GM12892 (cell line): ENCODE measurements around the gene ENPP5.

Source experiments
- DNase-seq: peaks from one replicate; pipeline ENCODE4 v3.0.0; 2011; ENCODE audit not compliant: insufficient read length
- FAIRE-seq: peaks from 2 replicates; lab custom pipeline; 2011; peaks lifted over from hg19 to GRCh38; lab: Jason Lieb, UNC
- POLR2A ChIP-seq: IDR thresholded peaks from 2 replicates; pipeline ENCODE4 v1.6.1; 2011; ENCODE audit warnings: low read depth, low read length, control low read depth
- POLR2AphosphoS5 ChIP-seq: IDR thresholded peaks from 2 replicates; pipeline ENCODE4 v1.6.1; 2011; ENCODE audit warnings: low read depth, low read length, control low read depth
- TAF1 ChIP-seq: IDR thresholded peaks from 2 replicates; pipeline ENCODE4 v1.6.1; 2011; ENCODE audit warnings: low read depth, mild to moderate bottlenecking, control low read depth, low read length, borderline replicate concordance

Gene ENPP5

DNA sequence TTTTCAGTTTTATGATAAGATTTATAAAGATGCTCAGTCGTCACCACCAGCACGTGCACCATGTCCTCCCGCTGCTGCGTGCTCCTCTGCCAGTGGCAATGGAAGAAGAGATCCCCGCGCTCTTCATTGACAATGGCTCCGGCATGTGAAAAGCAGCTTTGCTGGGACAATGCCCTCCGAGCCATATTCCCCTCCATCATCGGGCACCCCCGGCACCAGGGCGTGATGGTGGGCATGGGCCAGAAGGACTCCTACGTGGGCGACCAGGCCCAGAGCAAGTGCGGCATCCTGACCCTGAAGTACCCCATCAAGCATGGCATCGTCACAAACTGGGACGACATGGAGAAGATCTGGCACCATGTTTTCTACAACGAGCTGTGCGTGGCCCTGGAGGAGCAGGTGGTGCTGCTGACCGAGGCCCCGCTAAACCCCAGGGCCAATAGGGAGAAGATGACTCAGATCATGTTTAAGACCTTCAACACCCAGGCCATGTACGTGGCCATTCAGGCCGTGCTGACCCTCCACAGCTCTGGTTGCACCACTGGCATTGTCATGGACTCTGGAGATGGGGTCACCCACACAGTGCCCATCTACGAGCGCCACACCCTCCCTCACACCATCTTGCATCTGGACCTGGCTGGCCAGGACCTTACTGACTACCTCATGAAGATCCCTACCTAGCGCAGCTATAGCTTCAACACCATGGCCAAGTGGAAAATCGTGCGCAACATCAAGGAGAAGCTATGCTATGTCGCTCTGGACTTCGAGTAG lies 34.3 kb upstream of the ENPP5 start:
- TF ChIP-seq POLR2AphosphoS5 (no peak), POLR2A (no peak), TAF1 (no peak)
- DNase-seq = no peak
- FAIRE-seq = no peak

GRCh38 chr6:46203391-46204177 lies 32.8 kb upstream of the ENPP5 start:
- TF ChIP-seq TAF1 (no peak), POLR2A (no peak), POLR2AphosphoS5 (no peak)
- FAIRE-seq = no peak

DNA sequence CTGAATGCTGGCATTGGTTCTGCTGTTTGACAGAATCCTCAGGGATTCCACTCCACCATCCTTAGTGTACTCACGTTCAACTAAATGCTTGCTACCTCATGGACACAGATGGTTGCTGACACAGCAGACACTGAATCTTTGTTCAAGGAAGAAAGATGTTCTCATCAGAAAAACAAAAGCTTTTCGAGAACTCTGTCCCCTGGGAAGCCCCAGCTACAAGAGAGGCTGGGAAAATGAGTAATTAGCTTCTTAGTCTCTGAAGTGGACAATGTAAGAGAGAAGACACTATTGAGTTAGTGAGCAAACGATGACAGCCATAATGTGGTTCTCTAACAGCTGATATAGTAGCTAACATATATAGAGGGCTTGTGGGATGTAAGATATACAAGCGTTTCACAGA lies 30.9 kb upstream of the ENPP5 start:
- FAIRE-seq = no peak
- TF ChIP-seq TAF1 = no peak
- no peak for TF ChIP-seq POLR2A
- TF ChIP-seq POLR2AphosphoS5 = no peak
- DNase-seq = no peak

More at GRCh38 chr6:46203391-46204177, 32.8 kb upstream of the ENPP5 start:
- DNase-seq = no peak

- no peak for TF ChIP-seq TAF1
- no peak for TF ChIP-seq POLR2A
- TF ChIP-seq POLR2AphosphoS5 = no peak
- DNase-seq = no peak
- FAIRE-seq = no peak
These were observed 28.6 kb upstream of the ENPP5 start for GRCh38 chr6:46199387-46199786.

GRCh38 chr6:46191961-46192360 lies 21.2 kb upstream of the ENPP5 start:
- DNase-seq (no peak), FAIRE-seq (no peak)
- TF ChIP-seq POLR2A = no peak
- no peak for TF ChIP-seq POLR2AphosphoS5
- no peak for TF ChIP-seq TAF1

- DNase-seq (no peak), FAIRE-seq (no peak)
- TF ChIP-seq POLR2AphosphoS5 = no peak
These were observed 20.1 kb upstream of the ENPP5 start for GRCh38 chr6:46190889-46191288.

DNA sequence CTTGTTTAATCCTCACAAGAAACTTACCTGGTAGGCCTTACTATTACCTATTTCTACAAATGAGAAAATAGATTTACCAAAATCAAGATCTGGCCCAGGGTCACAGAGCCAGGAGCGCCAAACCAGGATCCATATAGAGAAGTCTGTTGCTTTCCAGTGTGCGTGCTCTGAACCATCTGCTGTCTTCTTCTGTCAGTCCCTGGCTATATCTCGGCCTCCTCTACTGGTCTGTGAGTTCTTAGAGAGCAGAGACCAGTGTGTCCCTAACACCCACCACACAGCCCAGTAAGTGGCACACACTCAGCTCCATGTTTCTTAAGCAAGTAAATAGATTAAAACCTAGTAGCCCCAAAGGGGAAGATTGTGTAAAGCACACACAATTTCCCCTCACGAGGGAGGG lies 18.9 kb upstream of the ENPP5 start:
- DNase-seq (no peak), FAIRE-seq (no peak)
- TF ChIP-seq POLR2A (no peak), POLR2AphosphoS5 (no peak), TAF1 (no peak)

DNA sequence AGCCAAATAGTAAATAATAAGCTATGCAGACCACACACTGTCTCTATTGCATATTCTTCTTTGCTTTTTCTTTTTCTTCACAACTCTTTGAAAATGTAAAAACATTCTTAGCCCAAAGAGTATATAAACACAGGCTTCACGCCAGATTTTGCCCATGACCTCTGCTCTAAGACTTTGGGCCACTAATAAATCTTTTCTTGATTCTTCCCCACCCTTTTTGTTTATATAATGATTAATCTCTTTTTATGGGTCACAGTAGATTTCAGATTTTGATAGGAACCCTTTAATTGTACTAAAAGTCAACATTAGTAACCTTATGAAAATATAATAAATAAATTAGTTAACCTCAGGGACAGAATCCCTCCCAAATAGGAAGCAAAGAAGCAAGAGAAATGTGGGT lies 15.8 kb upstream of the ENPP5 start:
- TF ChIP-seq POLR2AphosphoS5 (no peak), TAF1 (no peak), POLR2A (no peak)
- FAIRE-seq = no peak
- DNase-seq = no peak

GRCh38 chr6:46184114-46184513 lies 13.3 kb upstream of the ENPP5 start:
- FAIRE-seq = no peak
- DNase-seq = no peak
- TF ChIP-seq POLR2A (no peak), TAF1 (no peak), POLR2AphosphoS5 (no peak)

DNA sequence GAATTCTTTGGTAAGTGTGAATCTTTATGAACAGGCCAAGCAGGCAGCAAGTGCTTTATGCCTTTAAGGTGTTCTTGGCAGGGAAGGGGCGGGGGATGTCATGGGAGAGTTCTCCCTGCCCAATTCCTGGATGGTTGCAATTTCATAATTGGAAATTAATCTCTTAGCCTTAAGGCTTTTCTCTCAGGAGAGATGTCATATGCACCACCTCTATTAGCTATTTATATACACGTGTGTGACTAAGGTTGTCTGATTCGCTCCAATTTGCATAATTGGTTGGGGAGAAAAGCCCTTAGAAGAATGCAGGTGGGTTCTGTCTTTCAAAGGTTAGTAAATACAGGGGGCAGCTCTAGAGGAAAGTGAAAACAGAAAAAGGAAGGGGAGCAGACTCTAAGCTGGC lies 5.2 kb upstream of the ENPP5 start:
- no peak for FAIRE-seq

DNA sequence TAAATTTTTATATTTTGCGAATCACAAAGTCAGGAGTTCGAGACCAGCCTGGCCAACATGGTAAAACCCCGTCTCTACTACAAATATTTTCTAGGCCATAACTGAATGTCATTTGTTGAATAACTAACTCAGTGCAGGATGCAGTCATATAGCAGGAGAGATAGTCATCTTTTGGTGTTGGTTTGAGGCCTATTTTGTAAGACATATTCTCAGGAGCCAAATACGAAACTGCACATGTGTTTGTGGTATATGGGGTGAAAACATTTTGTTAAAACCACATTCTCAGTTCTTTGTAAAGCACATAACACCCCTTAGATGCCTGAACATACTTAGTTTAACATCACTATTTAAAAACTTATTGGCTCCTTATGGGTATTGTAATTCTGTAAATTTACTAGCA lies 4.7 kb upstream of the ENPP5 start:
- FAIRE-seq = peak; percentile 89
- TF ChIP-seq TAF1 = no peak
- TF ChIP-seq POLR2AphosphoS5 = no peak
- TF ChIP-seq POLR2A = no peak
- DNase-seq = no peak

More for the DNA sequence above, 5.2 kb upstream of the ENPP5 start:
- no peak for TF ChIP-seq POLR2AphosphoS5
- TF ChIP-seq POLR2A = no peak
- no peak for TF ChIP-seq TAF1
- no peak for DNase-seq

DNA sequence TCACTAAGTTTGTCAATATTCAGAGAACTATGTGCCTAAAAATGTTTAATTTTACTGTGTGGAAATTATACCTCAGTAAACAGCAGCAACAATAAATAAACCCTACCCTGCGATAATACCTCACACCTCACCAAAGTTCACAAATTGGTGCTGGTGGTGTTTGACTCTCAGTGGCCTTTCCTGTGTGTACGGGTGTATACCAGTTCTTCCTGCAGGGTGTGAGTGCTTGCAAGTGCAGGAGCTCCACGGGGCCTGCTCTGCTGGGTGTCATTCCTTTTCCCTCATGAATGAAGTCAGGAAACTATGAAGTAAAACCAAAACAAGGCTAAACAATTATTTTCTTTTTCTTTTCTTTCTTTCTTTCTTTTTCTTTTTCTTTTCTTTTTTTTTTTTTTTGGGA lies 4.1 kb upstream of the ENPP5 start:
- DNase-seq = no peak
- TF ChIP-seq POLR2AphosphoS5 = no peak
- FAIRE-seq = no peak

DNA sequence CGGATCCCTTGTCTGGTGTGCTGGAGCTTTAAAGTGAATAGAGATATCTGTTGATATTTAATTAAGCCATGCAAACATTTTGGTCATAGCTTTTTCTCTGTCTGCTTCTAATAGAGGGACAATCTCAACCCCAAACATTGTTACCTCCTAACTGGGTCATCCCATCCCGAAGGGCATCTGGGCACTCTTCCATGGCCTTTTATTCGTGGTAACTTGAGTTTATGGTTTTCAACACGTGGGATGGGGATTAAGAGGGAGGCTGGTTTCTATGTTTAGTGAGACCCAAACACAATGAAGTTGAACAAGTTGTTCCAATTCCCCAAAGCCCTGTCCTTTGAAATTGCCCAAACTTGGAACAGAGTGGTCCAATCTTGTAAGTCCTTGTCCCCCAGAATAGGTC lies 1.4 kb upstream of the ENPP5 start:
- TF ChIP-seq POLR2A (no peak), TAF1 (no peak), POLR2AphosphoS5 (no peak)
- no peak for FAIRE-seq

More for the DNA sequence above, 1.4 kb upstream of the ENPP5 start:
- no peak for DNase-seq
